Measurements from ENCODE around the gene ATP6V1C2.

- no peak for TF ChIP-seq CTCF (IDR thresholded peaks at IDR 0.05)
- TF ChIP-seq POLR2A (IDR thresholded peaks at IDR 0.05), result no peak
These were observed 29.9 kb upstream of the ATP6V1C2 start for GRCh38 chr2:10691521-10691920.

Data from heart left ventricle (tissue), 13 donors.